GM12878 (cell line): Measurements from ENCODE around the gene ZNF888. TPM values are rescaled to one million over a fixed set of nuclear protein-coding genes. Genes with fewer than 3 reads are reported as not detected.

Experiments
- MEF2B ChIP-seq: fragments of 450-650 bp; IDR thresholded peaks from 2 replicates; pipeline ENCODE4 v1.6.1; 2018; ENCODE audit warnings: mild to moderate bottlenecking, moderate library complexity; ENCODE audit not compliant: partially characterized antibody, poor library complexity, severe bottlenecking
- NKRF ChIP-seq: fragments of 450-650 bp; conservative IDR thresholded peaks from 2 replicates; pipeline ENCODE4 v1.6.1; 2017; ENCODE audit warnings: mild to moderate bottlenecking, moderate library complexity
- NR2C2 ChIP-seq: IDR thresholded peaks from 2 replicates; pipeline ENCODE4 v1.6.1; 2011; ENCODE audit warnings: borderline replicate concordance, low read depth; ENCODE audit not compliant: control insufficient read depth, insufficient read length
- SUPT20H ChIP-seq: IDR thresholded peaks from 2 replicates; pipeline ENCODE4 v1.6.1; 2011; ENCODE audit warnings: low read depth, mild to moderate bottlenecking, low read length, moderate library complexity, borderline replicate concordance; ENCODE audit not compliant: control insufficient read depth
- TAF1 ChIP-seq: IDR thresholded peaks from 2 replicates; pipeline ENCODE4 v1.6.1; 2011; ENCODE audit warnings: mild to moderate bottlenecking, low read depth, low read length, borderline replicate concordance
- TCF12 ChIP-seq: IDR thresholded peaks from 2 replicates; pipeline ENCODE4 v1.6.1; 2011; ENCODE audit warnings: low read depth, mild to moderate bottlenecking, low read length
- polyA plus RNA-seq, 11 experiments: library from polyadenylated mRNA; depleted of rRNA in 4 of 11; unstranded in 6 of 11; stranded (reverse) in 5 of 11; fragments of >200 nt; fragmentation: Nextera tagmentation in 4 of 11; fragmentation: Illumina TruSeq in 1 of 11; extraction: Ambion mirVana in 4 of 11; extraction: Trizol in 1 of 11; gene quantifications; 1 replicate in 1 of 11; 2 replicates in 10 of 11; pipeline versions ENCODE4 v1.2.1 to v1.2.3, GENCODE V29; 2011 to 2016; ENCODE audit warnings: inconsistent platforms in 2 of 11, missing spikeins in 2 of 11, low read depth in 1 of 11
- total RNA-seq, 4 experiments: library from RNA; depleted of rRNA in 3 of 4; stranded (reverse); fragments of >200 nt in 3 of 4; fragmentation: Illumina TruSeq in 1 of 4; extraction: Trizol in 1 of 4; gene quantifications; 2 replicates each; pipeline versions ENCODE4 v1.2.1 to v1.2.3, GENCODE V29; 2013 to 2021
- TF ChIP-seq, protein P1 (sequence below): IDR thresholded peaks from 2 replicates; pipeline ENCODE4 v1.6.1; 2012; ENCODE audit warnings: mild to moderate bottlenecking, low read depth, low read length

The ZNF888 gene
- total and polyA plus RNA-seq, 10 of the 15 experiments (the other 5 are each of a cell fraction or from before 2014, with no cell fraction given), result 0.26 to 4.3 (median 2.7) TPM

DNA sequence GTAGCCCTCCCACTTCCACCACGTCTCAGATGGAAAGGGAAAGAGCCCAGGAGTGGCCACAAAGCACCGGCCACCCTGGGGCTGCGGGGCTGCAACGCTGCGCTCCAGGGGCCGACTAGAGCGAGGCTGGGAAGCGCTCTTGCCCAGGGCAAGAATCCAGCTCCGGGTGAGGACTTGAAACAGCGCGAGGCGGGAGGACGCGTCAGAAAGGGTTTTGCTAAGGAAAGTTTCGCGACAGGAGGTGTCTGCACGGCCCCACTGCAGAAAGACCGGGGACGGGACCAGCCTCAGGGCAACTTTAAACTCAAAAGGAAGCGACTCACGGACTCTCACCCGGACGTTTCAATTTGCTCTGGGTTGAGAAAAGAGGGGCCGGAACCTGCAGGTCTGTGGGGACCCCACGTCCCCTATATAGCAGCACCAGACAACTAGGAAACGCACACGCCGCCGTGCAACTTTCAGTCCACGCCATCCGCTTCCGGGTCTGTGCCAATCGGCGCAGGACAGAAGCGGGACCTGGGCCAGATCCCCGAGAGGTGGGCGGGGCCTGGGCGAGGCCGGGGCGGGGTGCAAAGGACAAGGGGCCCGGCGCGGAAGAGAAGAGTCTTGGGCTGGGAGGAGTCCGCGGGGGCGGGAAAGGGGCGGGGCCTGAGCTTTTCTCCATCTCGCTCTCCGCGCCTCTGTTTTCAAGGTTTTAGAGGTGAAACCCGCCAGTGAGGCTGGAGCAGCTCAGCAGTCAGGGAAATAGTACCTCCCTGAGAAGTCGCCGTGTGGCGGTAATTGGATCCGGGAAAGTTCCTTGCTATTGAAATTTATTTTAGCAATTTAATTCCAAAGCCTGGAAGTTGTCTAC, 39.4 kb upstream of the ZNF888 start, which contains the start of gene ZNF816 (continued):
- TF ChIP-seq SUPT20H (no peak), TAF1 (peak; percentile 35; the same call in 1 of the 2 replicates), NKRF (peak; percentile 35; the same call in 1 of the 2 replicates), MEF2B (no peak), NR2C2 (no peak), TCF12 (no peak)
- TF ChIP-seq, protein P1, sequence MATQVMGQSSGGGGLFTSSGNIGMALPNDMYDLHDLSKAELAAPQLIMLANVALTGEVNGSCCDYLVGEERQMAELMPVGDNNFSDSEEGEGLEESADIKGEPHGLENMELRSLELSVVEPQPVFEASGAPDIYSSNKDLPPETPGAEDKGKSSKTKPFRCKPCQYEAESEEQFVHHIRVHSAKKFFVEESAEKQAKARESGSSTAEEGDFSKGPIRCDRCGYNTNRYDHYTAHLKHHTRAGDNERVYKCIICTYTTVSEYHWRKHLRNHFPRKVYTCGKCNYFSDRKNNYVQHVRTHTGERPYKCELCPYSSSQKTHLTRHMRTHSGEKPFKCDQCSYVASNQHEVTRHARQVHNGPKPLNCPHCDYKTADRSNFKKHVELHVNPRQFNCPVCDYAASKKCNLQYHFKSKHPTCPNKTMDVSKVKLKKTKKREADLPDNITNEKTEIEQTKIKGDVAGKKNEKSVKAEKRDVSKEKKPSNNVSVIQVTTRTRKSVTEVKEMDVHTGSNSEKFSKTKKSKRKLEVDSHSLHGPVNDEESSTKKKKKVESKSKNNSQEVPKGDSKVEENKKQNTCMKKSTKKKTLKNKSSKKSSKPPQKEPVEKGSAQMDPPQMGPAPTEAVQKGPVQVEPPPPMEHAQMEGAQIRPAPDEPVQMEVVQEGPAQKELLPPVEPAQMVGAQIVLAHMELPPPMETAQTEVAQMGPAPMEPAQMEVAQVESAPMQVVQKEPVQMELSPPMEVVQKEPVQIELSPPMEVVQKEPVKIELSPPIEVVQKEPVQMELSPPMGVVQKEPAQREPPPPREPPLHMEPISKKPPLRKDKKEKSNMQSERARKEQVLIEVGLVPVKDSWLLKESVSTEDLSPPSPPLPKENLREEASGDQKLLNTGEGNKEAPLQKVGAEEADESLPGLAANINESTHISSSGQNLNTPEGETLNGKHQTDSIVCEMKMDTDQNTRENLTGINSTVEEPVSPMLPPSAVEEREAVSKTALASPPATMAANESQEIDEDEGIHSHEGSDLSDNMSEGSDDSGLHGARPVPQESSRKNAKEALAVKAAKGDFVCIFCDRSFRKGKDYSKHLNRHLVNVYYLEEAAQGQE, result no peak
